OCI-M1 (cell line): ENCODE results near the gene RAB3C.
A peak's percentile ranks its signal among the peaks of the same experiment; 100 is the strongest.
"Not testable (repeated sequence)": the region's sequence is repeated elsewhere in the genome, so short reads cannot be mapped to it uniquely, and the experiment has no call there.

Source experiments
- DNase-seq: peaks from one replicate; lab custom pipeline; 2025; lab: John Stamatoyannopoulos, UW

Gene RAB3C

GRCh38 chr5:58602889-58603288 is 20.0 kb downstream of the RAB3C start:
- DNase-seq = not testable (repeated sequence)

GRCh38 chr5:58606064-58606463 is 23.2 kb downstream of the RAB3C start:
- no peak for DNase-seq

- DNase-seq = no peak
Measured at GRCh38 chr5:58615972-58616371, 33.1 kb downstream of the RAB3C start.

GRCh38 chr5:58617241-58617640 is 34.4 kb downstream of the RAB3C start:
- no peak for DNase-seq

GRCh38 chr5:58620336-58620735 is 37.5 kb downstream of the RAB3C start:
- DNase-seq = no peak

GRCh38 chr5:58622936-58623871 is 40.3 kb downstream of the RAB3C start:
- DNase-seq = no peak

GRCh38 chr5:58628626-58629025 is 45.8 kb downstream of the RAB3C start:
- no peak for DNase-seq

- peak; percentile 64 for DNase-seq
Measured at GRCh38 chr5:58629271-58630159, 46.6 kb downstream of the RAB3C start.

GRCh38 chr5:58631895-58632294 is 49.0 kb downstream of the RAB3C start:
- no peak for DNase-seq

- DNase-seq = no peak
Measured at GRCh38 chr5:58635416-58635815, 52.5 kb downstream of the RAB3C start.

- DNase-seq = no peak
Measured at GRCh38 chr5:58640011-58640410, 57.1 kb downstream of the RAB3C start.

GRCh38 chr5:58641533-58641932 is 58.7 kb downstream of the RAB3C start:
- no peak for DNase-seq

- DNase-seq = no peak
Measured at GRCh38 chr5:58648846-58649245, 66.0 kb downstream of the RAB3C start.

GRCh38 chr5:58649716-58650115 is 66.8 kb downstream of the RAB3C start:
- DNase-seq = no peak

GRCh38 chr5:58653521-58653920 is 70.6 kb downstream of the RAB3C start:
- DNase-seq = no peak

- no peak for DNase-seq
Measured at GRCh38 chr5:58666141-58666540, 83.3 kb downstream of the RAB3C start.

GRCh38 chr5:58666598-58667581 is 84.0 kb downstream of the RAB3C start:
- no peak for DNase-seq

GRCh38 chr5:58670582-58670981 is 87.7 kb downstream of the RAB3C start:
- DNase-seq = no peak

- no peak for DNase-seq
Measured at GRCh38 chr5:58671155-58671554, 88.3 kb downstream of the RAB3C start.

GRCh38 chr5:58672521-58672920 is 89.6 kb downstream of the RAB3C start:
- DNase-seq = no peak

GRCh38 chr5:58674070-58674469 is 91.2 kb downstream of the RAB3C start:
- no peak for DNase-seq

GRCh38 chr5:58674711-58675110 is 91.8 kb downstream of the RAB3C start:
- no peak for DNase-seq
